OCI-LY1 (cell line): ENCODE measurements around the gene RAB3A.

Experiments used
- H2AFZ ChIP-seq: fragments of 200-600 bp; sonication (generic), shearing (Covaris generic); 2 replicates; pipeline ENCODE4 v1.6.0; 2014; ENCODE audit warnings: antibody characterized with exemption, mild to moderate bottlenecking, low read length
- H3F3A ChIP-seq: fragments of 200-600 bp; sonication (generic), shearing (Covaris generic); 2 replicates; pipeline ENCODE4 v1.6.0; 2014; ENCODE audit warnings: mild to moderate bottlenecking, antibody characterized with exemption, low read length, moderate library complexity; ENCODE audit not compliant: insufficient read depth
- H3K27ac ChIP-seq: fragments of 200-600 bp; sonication (generic); 2 replicates; pipeline ENCODE4 v1.5.1; 2014; ENCODE audit warnings: low read length, mixed run types, mild to moderate bottlenecking, low read depth; ENCODE audit not compliant: poor library complexity, severe bottlenecking
- H3K27me3 ChIP-seq: fragments of 200-600 bp; sonication (generic); 2 replicates; pipeline ENCODE4 v1.6.0; 2014; ENCODE audit warnings: antibody characterized with exemption, mild to moderate bottlenecking, low read length, moderate library complexity; ENCODE audit not compliant: insufficient read depth
- H3K36me3 ChIP-seq: fragments of 200-600 bp; sonication (generic); 2 replicates; pipeline ENCODE4 v1.6.1; 2014; ENCODE audit warnings: mild to moderate bottlenecking, antibody characterized with exemption, low read length, moderate library complexity, mixed read lengths; ENCODE audit not compliant: insufficient read depth
- H3K4me1 ChIP-seq: fragments of 200-600 bp; sonication (generic); 2 replicates; pipeline ENCODE4 v1.5.1; 2014; ENCODE audit warnings: mild to moderate bottlenecking, low read length, moderate library complexity; ENCODE audit not compliant: insufficient read depth, severe bottlenecking
- H3K4me2 ChIP-seq: fragments of 200-600 bp; sonication (generic), shearing (Covaris generic); 2 replicates; pipeline ENCODE4 v1.6.1; 2014; ENCODE audit warnings: low read length
- H3K4me3 ChIP-seq: fragments of 200-600 bp; sonication (generic); 2 replicates; pipeline ENCODE4 v1.5.1; 2014; ENCODE audit warnings: low read length, low read depth, mild to moderate bottlenecking, mixed read lengths; ENCODE audit not compliant: poor library complexity, severe bottlenecking
- H3K79me2 ChIP-seq: fragments of 200-600 bp; shearing (Covaris generic); 2 replicates; pipeline ENCODE4 v1.6.1; 2016; ENCODE audit warnings: mixed run types, low read length, mixed read lengths; ENCODE audit not compliant: insufficient read depth
- H3K9ac ChIP-seq: fragments of 200-600 bp; sonication (generic), shearing (Covaris generic); 2 replicates; pipeline ENCODE4 v1.6.1; 2014; ENCODE audit warnings: mild to moderate bottlenecking, low read length, mixed read lengths
- H3K9me2 ChIP-seq: fragments of 200-600 bp; sonication (generic), shearing (Covaris generic); 2 replicates; pipeline ENCODE4 v1.6.1; 2014; ENCODE audit warnings: low read depth, mild to moderate bottlenecking, low read length, mixed read lengths
- H3K9me3 ChIP-seq: fragments of 200-600 bp; shearing (Covaris generic); 2 replicates; pipeline ENCODE4 v1.6.1; 2014; ENCODE audit warnings: low read length, mixed read lengths
- H4K20me1 ChIP-seq: fragments of 200-600 bp; sonication (generic), shearing (Covaris generic); 2 replicates; pipeline ENCODE4 v1.6.0; 2016; ENCODE audit warnings: mild to moderate bottlenecking, low read length; ENCODE audit not compliant: insufficient read depth
- CTCF ChIP-seq: fragments of 200-600 bp; sonication (generic), shearing (Covaris generic); IDR thresholded peaks from 2 replicates; pipeline ENCODE4 v1.5.1; 2017; ENCODE audit warnings: mild to moderate bottlenecking, antibody characterized with exemption, low read length, moderate library complexity, mixed read lengths
- EZH2 ChIP-seq: fragments of 200-600 bp; sonication (generic), shearing (Covaris generic); IDR thresholded peaks from 2 replicates; pipeline ENCODE4 v1.8.0; 2017; ENCODE audit warnings: borderline replicate concordance, mixed run types, mild to moderate bottlenecking, antibody characterized with exemption, low read length, moderate library complexity, mixed read lengths

The RAB3A gene

GRCh38 chr19:18203863-18204393 is at the start of gene RAB3A:
TSS of gene RAB3A (minus strand) at chr19:18204042. CDS start at chr19:18202740, 1,302 bp downstream.
- peaks cover 26% of the 10 kb centered on the region for H3K4me1 ChIP-seq
- H3K79me2 ChIP-seq, result no peaks in the 10 kb centered on the region
- no peaks in the 10 kb centered on the region for H3K9me3 ChIP-seq
- H2AFZ ChIP-seq, result no peak within 1 kb of the TSS
- H3K36me3 ChIP-seq, result peaks cover 31% of the 10 kb centered on the region
- H4K20me1 ChIP-seq, result no peaks in the 10 kb centered on the region
- H3F3A ChIP-seq, result no peaks in the 10 kb centered on the region
- peak within 1 kb of the TSS; percentile 81 for H3K4me3 ChIP-seq
- H3K27me3 ChIP-seq, result no peaks in the 10 kb centered on the region
- H3K4me2 ChIP-seq, result peak within 1 kb of the TSS; percentile 86
- no peak for TF ChIP-seq CTCF
- no peak for TF ChIP-seq EZH2
- peak within 1 kb of the TSS; percentile 91 for H3K9ac ChIP-seq
- peak within 1 kb of the TSS; percentile 72 for H3K27ac ChIP-seq
- H3K9me2 ChIP-seq, result no peaks in the 10 kb centered on the region

GRCh38 chr19:18253130-18253529 is 49.3 kb upstream of the RAB3A start:
- H3K36me3 ChIP-seq, result peaks cover 20% of the 10 kb centered on the region; the same call in 1 of the 2 replicates
- H3K4me3 ChIP-seq, result no peak overlapping the region
- H3F3A ChIP-seq, result 0 out of 2 replicates have a peak, but pooled peaks cover 5% of the 10 kb centered on the region
- H4K20me1 ChIP-seq, result no peaks in the 10 kb centered on the region
- no peak overlapping the region for H3K9ac ChIP-seq
- H3K4me1 ChIP-seq, result peaks cover 20% of the 10 kb centered on the region
- TF ChIP-seq EZH2, result no peak
- TF ChIP-seq CTCF, result no peak
- no peaks in the 10 kb centered on the region for H3K9me3 ChIP-seq
- no peaks in the 10 kb centered on the region for H3K27me3 ChIP-seq
- no peaks in the 10 kb centered on the region for H3K9me2 ChIP-seq
- no peak overlapping the region for H3K27ac ChIP-seq
- no peaks in the 10 kb centered on the region for H3K79me2 ChIP-seq
- no peak overlapping the region for H3K4me2 ChIP-seq
- H2AFZ ChIP-seq, result no peak overlapping the region

DNA sequence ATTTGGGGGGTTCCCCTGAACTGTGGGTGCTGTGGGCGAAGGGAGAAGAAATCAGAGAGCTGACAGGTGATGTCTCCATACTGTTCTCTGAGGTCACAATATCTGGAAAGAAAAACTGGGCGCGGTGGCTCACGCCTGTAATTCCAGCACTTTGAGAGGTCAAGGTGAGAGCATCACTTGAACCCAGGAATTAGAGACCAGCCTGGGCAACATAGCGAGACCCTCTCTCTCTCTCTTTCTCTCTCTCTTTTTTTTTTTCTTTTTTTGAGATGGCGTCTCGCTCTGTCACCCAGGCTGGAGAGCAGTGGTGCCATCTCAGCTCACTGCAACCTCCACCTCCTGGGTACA is 48.5 kb upstream of the RAB3A start:
- H3K36me3 ChIP-seq, result peaks cover 24% of the 10 kb centered on the region
- H3K4me2 ChIP-seq, result no peak overlapping the region
- no peak overlapping the region for H3K9ac ChIP-seq
- no peaks in the 10 kb centered on the region for H3K9me3 ChIP-seq
- TF ChIP-seq CTCF (no peak), EZH2 (no peak)
- no peaks in the 10 kb centered on the region for H4K20me1 ChIP-seq
- no peaks in the 10 kb centered on the region for H3K79me2 ChIP-seq
- no peak overlapping the region for H3K4me3 ChIP-seq
- H2AFZ ChIP-seq, result no peak overlapping the region
- no peaks in the 10 kb centered on the region for H3K9me2 ChIP-seq
- no peak overlapping the region for H3K27ac ChIP-seq
- H3K27me3 ChIP-seq, result no peaks in the 10 kb centered on the region
- H3F3A ChIP-seq, result 0 out of 2 replicates have a peak, but pooled peaks cover 5% of the 10 kb centered on the region
- H3K4me1 ChIP-seq, result peaks cover 20% of the 10 kb centered on the region
